SU-DHL-6 (cell line): ENCODE results near the gene ANO9.

Source experiments
- H2AFZ ChIP-seq: fragments of 200-600 bp; sonication (generic); 2 replicates; pipeline ENCODE4 v1.6.1; 2014; ENCODE audit warnings: low read depth, mild to moderate bottlenecking, moderate library complexity, mixed read lengths, antibody characterized with exemption, low read length; ENCODE audit not compliant: severe bottlenecking
- H3F3A ChIP-seq: fragments of 200-600 bp; shearing (Covaris generic); 2 replicates; pipeline ENCODE4 v1.6.0; 2016; ENCODE audit warnings: antibody characterized with exemption, mild to moderate bottlenecking; ENCODE audit not compliant: insufficient read depth
- H3K27ac ChIP-seq: fragments of 200-600 bp; sonication (generic); 2 replicates; pipeline ENCODE4 v1.5.1; 2016; ENCODE audit warnings: low read depth, mild to moderate bottlenecking, low read length, moderate library complexity, mixed read lengths
- H3K27me3 ChIP-seq: fragments of 200-600 bp; sonication (generic), shearing (Covaris generic); 2 replicates; pipeline ENCODE4 v1.6.0; 2014; ENCODE audit warnings: mild to moderate bottlenecking, low read length
- H3K36me3 ChIP-seq: fragments of 200-600 bp; sonication (generic); 2 replicates; pipeline ENCODE4 v1.6.1; 2014; ENCODE audit warnings: mild to moderate bottlenecking, low read length, mixed read lengths
- H3K4me2 ChIP-seq: fragments of 300-600, 200-600 bp; shearing (Covaris generic), sonication (generic); 2 replicates; pipeline ENCODE4 v1.6.0; 2014; ENCODE audit warnings: low read length, low read depth, mild to moderate bottlenecking; ENCODE audit not compliant: poor library complexity, severe bottlenecking
- H3K4me3 ChIP-seq: fragments of 200-600 bp; sonication (generic); 2 replicates; pipeline ENCODE4 v1.5.1; 2014; ENCODE audit warnings: antibody characterized with exemption, low read length, mild to moderate bottlenecking, mixed read lengths; ENCODE audit not compliant: insufficient read depth, poor library complexity, severe bottlenecking
- H3K79me2 ChIP-seq: fragments of 200-600 bp; sonication (generic); 2 replicates; pipeline ENCODE4 v1.6.1; 2014; ENCODE audit warnings: mild to moderate bottlenecking, low read length, moderate library complexity; ENCODE audit not compliant: insufficient read depth
- H3K9ac ChIP-seq: fragments of 200-600 bp; sonication (generic); 2 replicates; pipeline ENCODE4 v1.7.0; 2014; ENCODE audit warnings: mild to moderate bottlenecking, low read length
- H3K9me2 ChIP-seq: fragments of 200-600 bp; sonication (generic); replicated peaks from 2 replicates; pipeline ENCODE4 v1.6.1; 2014; ENCODE audit warnings: low read length; ENCODE audit not compliant: insufficient read depth
- H3K9me3 ChIP-seq: fragments of 200-600 bp; sonication (generic); 2 replicates; pipeline ENCODE4 v1.6.1; 2014; ENCODE audit warnings: low read length, mixed read lengths; ENCODE audit not compliant: insufficient read depth
- H4K20me1 ChIP-seq: fragments of 200-600 bp; sonication (generic); 2 replicates; pipeline ENCODE4 v1.6.1; 2014; ENCODE audit warnings: low read depth, mild to moderate bottlenecking, antibody characterized with exemption, low read length, moderate library complexity, mixed read lengths
- EZH2phosphoT487 ChIP-seq: fragments of 200-600 bp; sonication (generic), shearing (Covaris generic); conservative IDR thresholded peaks from 2 replicates; pipeline ENCODE4 v1.6.1; 2018; ENCODE audit warnings: mild to moderate bottlenecking, antibody characterized with exemption, low read length, moderate library complexity, mixed read lengths
- TF ChIP-seq, protein P1 (sequence below): fragments of 200-600 bp; sonication (generic); IDR thresholded peaks from one replicate; pipeline ENCODE4 v1.5.1; 2017; ENCODE audit warnings: antibody characterized with exemption, mild to moderate bottlenecking, low read length, moderate library complexity; ENCODE audit not compliant: insufficient read depth, poor library complexity, severe bottlenecking

Gene ANO9

GRCh38 chr11:406796-407650 is 34.8 kb downstream of the ANO9 start:
- Histone ChIP-seq H3K4me3 (peak overlapping the region; percentile 37), H3K9me3 (no peaks in the 10 kb centered on the region), H3K4me2 (peak overlapping the region; percentile 42), H3K27ac (no peak overlapping the region), H3F3A (no peaks in the 10 kb centered on the region), H3K27me3 (no peaks in the 10 kb centered on the region), H3K9ac (peak overlapping the region; percentile 29; the same call in 1 of the 2 replicates), H3K36me3 (no peaks in the 10 kb centered on the region), H4K20me1 (no peaks in the 10 kb centered on the region), H2AFZ (peak overlapping the region; percentile 61), H3K79me2 (no peaks in the 10 kb centered on the region), H3K9me2 (no peaks in the 10 kb centered on the region)
- no peak for TF ChIP-seq EZH2phosphoT487
- TF ChIP-seq, protein P1, sequence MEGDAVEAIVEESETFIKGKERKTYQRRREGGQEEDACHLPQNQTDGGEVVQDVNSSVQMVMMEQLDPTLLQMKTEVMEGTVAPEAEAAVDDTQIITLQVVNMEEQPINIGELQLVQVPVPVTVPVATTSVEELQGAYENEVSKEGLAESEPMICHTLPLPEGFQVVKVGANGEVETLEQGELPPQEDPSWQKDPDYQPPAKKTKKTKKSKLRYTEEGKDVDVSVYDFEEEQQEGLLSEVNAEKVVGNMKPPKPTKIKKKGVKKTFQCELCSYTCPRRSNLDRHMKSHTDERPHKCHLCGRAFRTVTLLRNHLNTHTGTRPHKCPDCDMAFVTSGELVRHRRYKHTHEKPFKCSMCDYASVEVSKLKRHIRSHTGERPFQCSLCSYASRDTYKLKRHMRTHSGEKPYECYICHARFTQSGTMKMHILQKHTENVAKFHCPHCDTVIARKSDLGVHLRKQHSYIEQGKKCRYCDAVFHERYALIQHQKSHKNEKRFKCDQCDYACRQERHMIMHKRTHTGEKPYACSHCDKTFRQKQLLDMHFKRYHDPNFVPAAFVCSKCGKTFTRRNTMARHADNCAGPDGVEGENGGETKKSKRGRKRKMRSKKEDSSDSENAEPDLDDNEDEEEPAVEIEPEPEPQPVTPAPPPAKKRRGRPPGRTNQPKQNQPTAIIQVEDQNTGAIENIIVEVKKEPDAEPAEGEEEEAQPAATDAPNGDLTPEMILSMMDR, result no peak

GRCh38 chr11:405954-406795 is 35.6 kb downstream of the ANO9 start:
- H3K79me2 ChIP-seq, result no peaks in the 10 kb centered on the region
- H3K36me3 ChIP-seq, result no peaks in the 10 kb centered on the region
- no peaks in the 10 kb centered on the region for H3K27me3 ChIP-seq
- no peak for TF ChIP-seq EZH2phosphoT487
- TF ChIP-seq, protein P1, result no peak
- no peaks in the 10 kb centered on the region for H3K9me2 ChIP-seq
- no peaks in the 10 kb centered on the region for H3K9me3 ChIP-seq
- peak overlapping the region; percentile 29; the same call in 1 of the 2 replicates for H3K9ac ChIP-seq
- no peaks in the 10 kb centered on the region for H4K20me1 ChIP-seq
- no peaks in the 10 kb centered on the region for H3F3A ChIP-seq
- H3K27ac ChIP-seq, result no peak overlapping the region
- peak overlapping the region; percentile 42 for H3K4me2 ChIP-seq
- peak overlapping the region; percentile 61 for H2AFZ ChIP-seq
- peak overlapping the region; percentile 37 for H3K4me3 ChIP-seq

DNA sequence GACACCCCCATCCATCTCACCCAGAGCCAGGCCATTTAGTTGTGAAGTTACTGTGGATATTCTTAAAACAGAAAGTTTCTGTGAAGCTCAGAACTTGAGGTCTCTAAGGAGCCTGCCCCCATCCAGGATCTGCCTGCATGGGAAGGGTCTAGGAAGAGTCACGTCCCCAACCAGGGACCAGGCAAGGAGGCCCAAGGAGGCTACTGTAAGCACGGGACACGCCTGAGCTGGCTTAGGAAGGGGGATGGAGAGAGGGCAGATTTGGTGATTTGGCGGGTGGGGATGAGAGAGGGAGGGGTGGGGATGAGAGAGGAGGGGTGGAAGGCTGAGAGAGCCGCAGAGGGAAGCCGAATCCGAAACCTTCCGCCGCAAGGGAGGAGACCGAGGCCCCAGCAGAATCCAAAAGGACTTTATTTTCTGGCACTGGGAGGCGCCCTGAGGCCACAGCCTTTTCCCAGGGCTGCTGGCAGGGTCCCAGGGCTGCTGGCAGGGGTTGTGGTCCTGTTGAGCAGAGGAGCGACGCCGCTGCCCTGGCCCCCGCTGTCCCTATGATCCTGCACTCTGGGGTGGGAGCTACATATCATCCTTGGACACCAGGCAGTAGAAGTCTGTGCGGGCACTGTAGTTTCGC is 36.4 kb downstream of the ANO9 start:
- Histone ChIP-seq H3K9me2 (no peaks in the 10 kb centered on the region), H3K27ac (no peak overlapping the region), H3K36me3 (no peaks in the 10 kb centered on the region), H2AFZ (no peak overlapping the region), H3K4me3 (no peak overlapping the region), H3K79me2 (no peaks in the 10 kb centered on the region), H3K27me3 (no peaks in the 10 kb centered on the region), H3K4me2 (no peak overlapping the region), H3K9ac (no peak overlapping the region), H4K20me1 (no peaks in the 10 kb centered on the region), H3F3A (no peaks in the 10 kb centered on the region), H3K9me3 (no peaks in the 10 kb centered on the region)
- TF ChIP-seq, protein P1, result no peak
- TF ChIP-seq EZH2phosphoT487, result no peak
